ENCODE results near the gene ZBTB7C. TPM values are rescaled to one million over a fixed set of nuclear protein-coding genes. Genes with fewer than 3 reads are reported as not detected.

Gene ZBTB7C
- total and polyA plus RNA-seq, 10 of the 15 experiments (the other 5 are each of a cell fraction or from before 2014, with no cell fraction given) = under 0.01 to 0.08 (median 0.01) TPM; not detected in 7

DNA sequence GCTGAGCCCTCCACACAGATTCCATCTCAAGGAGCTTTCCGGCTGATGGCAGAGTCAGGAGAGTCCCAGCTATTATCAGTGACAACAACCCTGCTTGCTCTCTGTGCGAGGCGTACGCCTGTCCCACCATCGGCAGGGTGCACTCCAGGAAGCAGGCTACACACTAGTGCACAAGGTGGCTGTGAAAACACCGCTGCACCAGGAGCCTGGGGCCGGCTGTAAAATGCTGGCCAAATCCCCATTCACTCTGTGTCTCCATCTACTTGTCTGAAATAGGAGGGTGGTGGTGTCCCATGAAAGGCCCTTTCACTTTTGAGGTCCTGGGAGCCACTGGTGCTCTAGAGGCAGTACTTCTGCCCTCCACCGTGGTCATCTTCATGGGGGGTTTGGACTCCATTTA lies 295.5 kb downstream of the ZBTB7C start:
- CTCF ChIA-PET = no interaction called here

GRCh38 chr18:48111587-48111986 lies 297.6 kb downstream of the ZBTB7C start:
- Histone ChIP-seq H2AFZ (ENCODE audit: control insufficient read depth, low read depth, low read length) (no peak overlapping the region), H3K9ac (ENCODE audit: control insufficient read depth, insufficient read depth, low read length) (no peak overlapping the region), H4K20me1 (ENCODE audit: control insufficient read depth, insufficient read depth) (no peaks in the 10 kb centered on the region), H3K79me2 (ENCODE audit: control insufficient read depth, insufficient read depth, low read length) (no peaks in the 10 kb centered on the region), H3K36me3 (ENCODE audit: control insufficient read depth in 2 of 2, insufficient read depth in 2 of 2, low read length in 1 of 2) (no peaks in the 10 kb centered on the region), H3K27me3 (replicated peaks in 1 of 2; ENCODE audit: control insufficient read depth in 2 of 2, insufficient read depth in 2 of 2, low read length in 1 of 2) (peaks cover 0 to 2% of the 10 kb centered on the region in 2 experiments; a peak in 1 of 4 replicates), H3K4me2 (ENCODE audit: control insufficient read depth, insufficient read depth) (no peak overlapping the region), H3K27ac (ENCODE audit: control insufficient read depth, insufficient read depth) (no peak overlapping the region), H3K4me1 (ENCODE audit: control insufficient read depth, insufficient read depth, low read length) (no peaks in the 10 kb centered on the region), H3K9me3 (replicated peaks; ENCODE audit: control insufficient read depth, insufficient read depth, low read length) (no peaks in the 10 kb centered on the region), H3K4me3 (no peak overlapping the region)
- WGBS (ENCODE audit: insufficient coverage, insufficient replicate concordance, low lambda C conversion rate, missing lambda C conversion rate) = 35% methylated on average over 5 of the region's 5 CpGs
- SMC1A ChIA-PET (ENCODE audit: uncharacterized antibody, unreplicated experiment) = no interaction called here
- POLR2A ChIA-PET = no interaction called here
- CTCF ChIA-PET = no interaction called here
- FAIRE-seq = no peak
- DNase-seq (ENCODE audit: low read depth, low spot score) = no peak
- in situ Hi-C loops (cut with MboI) = no loop called here
- RAD21 ChIA-PET (ENCODE audit: unreplicated experiment) = no interaction called here
- no peak for ATAC-seq
- intact Hi-C loops (cut with micrococcal nuclease; ENCODE audit: unreplicated experiment) = no loop called here
- TF ChIP-seq WRNIP1 (IDR thresholded peaks at IDR 0.05; ENCODE audit: borderline replicate concordance, low read depth, low read length) (no peak), NR2F1 (conservative IDR thresholded peaks at IDR 0.05) (no peak), CBX3 (IDR thresholded peaks at IDR 0.05; ENCODE audit: borderline replicate concordance, low read depth) (no peak), BMI1 (IDR thresholded peaks at IDR 0.05; ENCODE audit: borderline replicate concordance) (no peak), IKZF2 (IDR thresholded peaks at IDR 0.05) (no peak)
- BruUV-seq (replicated peaks) = no TSS peak

More for the DNA sequence above, 295.5 kb downstream of the ZBTB7C start:
- Histone ChIP-seq H3K79me2 (ENCODE audit: control insufficient read depth, insufficient read depth, low read length) (no peaks in the 10 kb centered on the region), H3K27ac (ENCODE audit: control insufficient read depth, insufficient read depth) (no peak overlapping the region), H3K4me2 (ENCODE audit: control insufficient read depth, insufficient read depth) (no peak overlapping the region), H4K20me1 (ENCODE audit: control insufficient read depth, insufficient read depth) (no peaks in the 10 kb centered on the region), H3K36me3 (ENCODE audit: control insufficient read depth in 2 of 2, insufficient read depth in 2 of 2, low read length in 1 of 2) (no peaks in the 10 kb centered on the region), H3K9me3 (replicated peaks; ENCODE audit: control insufficient read depth, insufficient read depth, low read length) (no peaks in the 10 kb centered on the region), H3K27me3 (replicated peaks in 1 of 2; ENCODE audit: control insufficient read depth in 2 of 2, insufficient read depth in 2 of 2, low read length in 1 of 2) (peaks cover 0 to 2% of the 10 kb centered on the region in 2 experiments; a peak in 1 of 4 replicates), H3K4me1 (ENCODE audit: control insufficient read depth, insufficient read depth, low read length) (no peaks in the 10 kb centered on the region), H2AFZ (ENCODE audit: control insufficient read depth, low read depth, low read length) (no peak overlapping the region), H3K4me3 (no peak overlapping the region), H3K9ac (ENCODE audit: control insufficient read depth, insufficient read depth, low read length) (no peak overlapping the region)
- no peak for TF ChIP-seq E2F4 (IDR thresholded peaks at IDR 0.05; ENCODE audit: low read depth, low read length)
- TF ChIP-seq RAD21 (IDR thresholded peaks at IDR 0.05; ENCODE audit: insufficient read depth, low read depth, low read length) = no peak
- TF ChIP-seq MEF2A (IDR thresholded peaks at IDR 0.05; ENCODE audit: insufficient read depth, low read depth, low read length) = no peak
- no peak for TF ChIP-seq YY1 (IDR thresholded peaks at IDR 0.05; ENCODE audit: low read depth, low read length)
- TF ChIP-seq SMARCA5 (IDR thresholded peaks at IDR 0.05) = no peak
- TF ChIP-seq TCF12 (IDR thresholded peaks at IDR 0.05; ENCODE audit: low read depth, low read length) = no peak
- TF ChIP-seq SMAD5 (IDR thresholded peaks at IDR 0.05; ENCODE audit: low read depth) = no peak
- in situ Hi-C loops (cut with MboI) = no loop called here
- SMC1A ChIA-PET (ENCODE audit: uncharacterized antibody, unreplicated experiment) = no interaction called here
- no peak for DNase-seq (ENCODE audit: low read depth, low spot score)
- no peak for ATAC-seq
- RAD21 ChIA-PET (ENCODE audit: unreplicated experiment) = no interaction called here
- 48% methylated on average over 8 of the region's 8 CpGs for WGBS (ENCODE audit: insufficient coverage, insufficient replicate concordance, low lambda C conversion rate, missing lambda C conversion rate)
- intact Hi-C loops (cut with micrococcal nuclease; ENCODE audit: unreplicated experiment) = no loop called here
- FAIRE-seq = no peak
- POLR2A ChIA-PET = no interaction called here
- no TSS peak for BruUV-seq (replicated peaks)

Data from GM12878 (cell line).